CD14-positive monocyte (primary cell): ENCODE results near the gene PABPC3. TPM values are rescaled to one million over a fixed set of nuclear protein-coding genes. Genes with fewer than 3 reads are reported as not detected.

ENCODE experiments used
- DNase-seq, 3 donors: peaks; one replicate each; pipeline ENCODE4 v3.0.0-alpha.2; 2011 to 2022
- H2AFZ ChIP-seq: 2 replicates; pipeline ENCODE4 v1.6.0; 2012; ENCODE audit warnings: mild to moderate bottlenecking, low read depth, low read length, inconsistent platforms; ENCODE audit not compliant: insufficient read depth, poor library complexity, severe bottlenecking
- H3K27ac ChIP-seq, 2 donors: 1 replicate in 1 of 2; 2 replicates in 1 of 2; pipeline ENCODE4 v1.5.1; 2012 to 2013; ENCODE audit warnings: low read length in 2 of 2, control low read depth in 1 of 2, inconsistent platforms in 1 of 2, low read depth in 1 of 2, mild to moderate bottlenecking in 1 of 2
- H3K27me3 ChIP-seq, 2 donors: one replicate each; pipeline versions ENCODE4 v1.6.0 to v1.6.1; 2011 to 2013; ENCODE audit warnings: low read length in 2 of 2; ENCODE audit not compliant: control insufficient read depth in 2 of 2, insufficient read depth in 2 of 2
- H3K36me3 ChIP-seq, 2 donors: replicated peaks in 1 of 2; 1 replicate in 1 of 2; 2 replicates in 1 of 2; pipeline versions ENCODE4 v1.5.1 to v1.6.1; 2012 to 2013; ENCODE audit warnings: low read length in 2 of 2, control low read depth in 1 of 2, inconsistent platforms in 1 of 2, mild to moderate bottlenecking in 1 of 2; ENCODE audit not compliant: insufficient read depth in 2 of 2, control insufficient read depth in 1 of 2
- H3K4me1 ChIP-seq, 2 donors: 1 replicate in 1 of 2; 2 replicates in 1 of 2; pipeline versions ENCODE4 v1.5.1 to v1.6.1; 2012 to 2013; ENCODE audit warnings: low read length in 2 of 2, control low read depth in 1 of 2, inconsistent platforms in 1 of 2, mild to moderate bottlenecking in 1 of 2, moderate library complexity in 1 of 2; ENCODE audit not compliant: insufficient read depth in 2 of 2, control insufficient read depth in 1 of 2
- H3K4me2 ChIP-seq: replicated peaks from 2 replicates; pipeline ENCODE3; 2012; ENCODE audit warnings: low read length, moderate library complexity, mild to moderate bottlenecking; ENCODE audit not compliant: poor library complexity, severe bottlenecking; ENCODE audit errors: extremely low read depth
- H3K4me3 ChIP-seq, 3 experiments: fragments of 200-600 bp in 1 of 3; sonication (generic) in 1 of 3; replicated peaks in 1 of 3; 1 replicate in 2 of 3; 2 replicates in 1 of 3; pipeline ENCODE4 v1.5.1; 2011 to 2013; ENCODE audit warnings: low read length in 3 of 3, mild to moderate bottlenecking in 3 of 3, control low read depth in 2 of 3, low read depth in 2 of 3, inconsistent platforms in 1 of 3, moderate library complexity in 1 of 3
- H3K79me2 ChIP-seq: 2 replicates; pipeline ENCODE4 v1.6.0; 2012; ENCODE audit warnings: mild to moderate bottlenecking, control low read depth, inconsistent platforms, low read length, moderate library complexity; ENCODE audit not compliant: insufficient read depth
- H3K9ac ChIP-seq: 2 replicates; pipeline ENCODE4 v1.6.0; 2017; ENCODE audit warnings: low read length, mild to moderate bottlenecking; ENCODE audit not compliant: insufficient read depth, poor library complexity, severe bottlenecking
- H3K9me3 ChIP-seq, 2 donors: replicated peaks in 1 of 2; 1 replicate in 1 of 2; 2 replicates in 1 of 2; pipeline versions ENCODE4 v1.5.1 to v1.6.1; 2012 to 2013; ENCODE audit warnings: low read length in 2 of 2, control low read depth in 1 of 2; ENCODE audit not compliant: control insufficient read depth in 1 of 2, insufficient read depth in 1 of 2
- H4K20me1 ChIP-seq: 2 replicates; pipeline ENCODE4 v1.6.0; 2012; ENCODE audit warnings: mild to moderate bottlenecking, low read length, control low read depth, moderate library complexity; ENCODE audit not compliant: insufficient read depth
- H3K27ac Mint-ChIP-seq, 7 donors: one replicate each; pipeline ENCODE4 v1.8.0; 2020; ENCODE audit warnings: mild to moderate bottlenecking in 7 of 7, mixed read lengths in 7 of 7, moderate library complexity in 6 of 7, inconsistent platforms in 2 of 7
- H3K27me3 Mint-ChIP-seq, 3 donors: one replicate each; pipeline ENCODE4 v1.8.0; 2021 to 2022; ENCODE audit warnings: low read depth in 3 of 3, mild to moderate bottlenecking in 3 of 3, mixed read lengths in 3 of 3, moderate library complexity in 3 of 3, inconsistent platforms in 1 of 3
- H3K36me3 Mint-ChIP-seq, 2 donors: one replicate each; pipeline ENCODE4 v1.8.0; 2020; ENCODE audit warnings: mixed read lengths in 2 of 2, inconsistent platforms in 1 of 2, mild to moderate bottlenecking in 1 of 2
- H3K4me1 Mint-ChIP-seq: one replicate; pipeline ENCODE4 v1.8.0; 2020; ENCODE audit warnings: mild to moderate bottlenecking, mixed read lengths
- H3K4me3 Mint-ChIP-seq, 2 donors: one replicate each; pipeline ENCODE4 v1.8.0; 2020; ENCODE audit warnings: mild to moderate bottlenecking in 2 of 2, mixed read lengths in 2 of 2, moderate library complexity in 1 of 2
- H3K9me3 Mint-ChIP-seq, 7 donors: one replicate each; pipeline ENCODE4 v1.8.0; 2020 to 2022; ENCODE audit warnings: mixed read lengths in 7 of 7, mild to moderate bottlenecking in 6 of 7, moderate library complexity in 6 of 7, inconsistent platforms in 2 of 7
- CTCF ChIP-seq: fragments of 200-600 bp; IDR thresholded peaks from one replicate; pipeline ENCODE4 v1.8.0; 2022; ENCODE audit warnings: antibody characterized with exemption, mild to moderate bottlenecking
- WGBS: methylation state at CpG from one replicate; pipeline ENCODE4 v1.1.5; 2013; ENCODE audit warnings: missing lambda C conversion rate; ENCODE audit not compliant: insufficient coverage; 5-methylcytosine and 5-hydroxymethylcytosine counted together
- intact Hi-C, 2 donors: fragments of 100-400 bp; cut with micrococcal nuclease; formaldehyde crosslinking; loops; one replicate each; pipeline versions ENCODE4 v1.15.0 to v1.15.1; 2023
- polyA plus RNA-seq, 3 donors: library from polyadenylated mRNA; depleted of rRNA in 1 of 3; unstranded in 2 of 3; stranded (reverse) in 1 of 3; fragments of 300-500 nt in 2 of 3; fragments of >200 nt in 1 of 3; fragmentation: Illumina TruSeq in 2 of 3; gene quantifications; 1 replicate in 2 of 3; 2 replicates in 1 of 3; pipeline ENCODE4 v1.2.3, GENCODE V29; 2012 to 2021
- small RNA-seq: library from RNA; depleted of rRNA; stranded (forward); fragments of <200 nt; gene quantifications from one replicate; pipeline ENCODE3, GENCODE V24; 2012; ENCODE audit warnings: low read depth; ENCODE audit not compliant: insufficient read length

PABPC3 gene
- polyA plus RNA-seq, 3 donors: 0.04 to 0.17 (median 0.08) TPM

- Histone ChIP-seq H3K27ac (no peak overlapping the region), H3K4me1 (no peaks in the 10 kb centered on the region), H2AFZ (no peak overlapping the region), H3K79me2 (no peaks in the 10 kb centered on the region), H3K4me2 (no peak overlapping the region), H3K27me3 (no peaks in the 10 kb centered on the region), H4K20me1 (no peaks in the 10 kb centered on the region), H3K9ac (no peak overlapping the region), H3K36me3 (no peaks in the 10 kb centered on the region), H3K9me3 (no peaks in the 10 kb centered on the region), H3K4me3 (no peak overlapping the region)
- H3K4me1 Mint-ChIP-seq: no peaks in the 10 kb centered on the region
- no peak overlapping the region for H3K27ac Mint-ChIP-seq
- intact Hi-C loops: no loop called here
- H3K27me3 Mint-ChIP-seq: peaks cover 9 to 16% (median 14%) of the 10 kb centered on the region in 3 donors
- H3K36me3 Mint-ChIP-seq: no peaks in the 10 kb centered on the region
- WGBS: 100% methylated on average over 2 of the region's 5 CpGs
- no peak for DNase-seq
- TF ChIP-seq CTCF: no peak
- peaks cover 0 to 12% (median 4%) of the 10 kb centered on the region in 7 donors for H3K9me3 Mint-ChIP-seq
- H3K4me3 Mint-ChIP-seq: no peak overlapping the region
Measured at GRCh38 chr13:25148402-25148771, 52.5 kb downstream of the PABPC3 start.

Small RNA genes lying within 50 kb of the gene (small RNA-seq; reads per million reads assigned to genes)
- gene AL359757.2: not detected

Other genes starting within 250 kb of the PABPC3 start
- gene AMER2, start 76.2 kb downstream of the PABPC3 start, polyA plus RNA-seq: not detected
- gene MTMR6, start 191.4 kb downstream of the PABPC3 start, polyA plus RNA-seq: 10 to 100 TPM in 2 of 3 donors, 1 to 10 TPM in 1; 7.4 to 31.9 (median 24.4) TPM
- 10 to 100 TPM; 21.5 to 26.3 (median 25.1) TPM for gene NUP58, start 205.5 kb downstream of the PABPC3 start, polyA plus RNA-seq